Neural progenitor cell (in vitro differentiated cells): ENCODE measurements around the gene ATP5PD.

Source experiments
- CTCF ChIP-seq: fragments of 200-600 bp; sonication (generic); IDR thresholded peaks from 2 replicates; pipeline ENCODE4 v1.5.1; 2017; ENCODE audit warnings: antibody characterized with exemption, mild to moderate bottlenecking
- EZH2 ChIP-seq: fragments of 200-600 bp; sonication (generic); IDR thresholded peaks from 2 replicates; pipeline ENCODE4 v1.6.1; 2017; ENCODE audit warnings: antibody characterized with exemption, mild to moderate bottlenecking, moderate library complexity
- EZH2phosphoT487 ChIP-seq: fragments of 200-600 bp; sonication (generic); IDR thresholded peaks from 2 replicates; pipeline ENCODE4 v1.6.1; 2017; ENCODE audit warnings: antibody characterized with exemption

GRCh38 chr17:75094871-75095399 lies 48.2 kb upstream of the ATP5PD start:
- no peak for TF ChIP-seq CTCF
- TF ChIP-seq EZH2, result no peak
- TF ChIP-seq EZH2phosphoT487, result no peak
